ENCODE data around the gene ZBTB45.
A peak's percentile ranks its signal among the peaks of the same experiment; 100 is the strongest.

ZBTB45 gene

GRCh38 chr19:58538257-58539168 lies 18.9 kb upstream of the ZBTB45 start:
- no peak for DNase-seq (ENCODE audit: low spot score)

GRCh38 chr19:58536852-58537798 lies 17.5 kb upstream of the ZBTB45 start:
- no peak for DNase-seq (ENCODE audit: low spot score)

GRCh38 chr19:58535857-58536256 lies 16.2 kb upstream of the ZBTB45 start:
- no peak for DNase-seq (ENCODE audit: low spot score)

- DNase-seq (ENCODE audit: low spot score) = no peak
Observed at GRCh38 chr19:58531034-58531840, 11.6 kb upstream of the ZBTB45 start.

GRCh38 chr19:58529405-58529804 lies 9.8 kb upstream of the ZBTB45 start:
- DNase-seq (ENCODE audit: low spot score) = no peak

- no peak for DNase-seq (ENCODE audit: low spot score)
Observed at GRCh38 chr19:58522709-58523108, 3.1 kb upstream of the ZBTB45 start.

- no peak for DNase-seq (ENCODE audit: low spot score)
Observed at GRCh38 chr19:58521651-58522050, 2.0 kb upstream of the ZBTB45 start.

- no peak for DNase-seq (ENCODE audit: low spot score)
Observed at GRCh38 chr19:58520257-58520599, 618 bp upstream of the ZBTB45 start.

GRCh38 chr19:58519087-58519354 lies 589 bp downstream of the ZBTB45 start:
- no peak for DNase-seq (ENCODE audit: low spot score)

- no peak for DNase-seq (ENCODE audit: low spot score)
Observed at GRCh38 chr19:58518256-58519086, 1.1 kb downstream of the ZBTB45 start.

- DNase-seq (ENCODE audit: low spot score) = no peak
Observed at GRCh38 chr19:58516964-58517833, 2.4 kb downstream of the ZBTB45 start.

- DNase-seq (ENCODE audit: low spot score) = no peak
Observed at GRCh38 chr19:58516246-58516836, 3.3 kb downstream of the ZBTB45 start.

GRCh38 chr19:58515259-58515658 lies 4.4 kb downstream of the ZBTB45 start:
- no peak for DNase-seq (ENCODE audit: low spot score)

- DNase-seq (ENCODE audit: low spot score) = no peak
Observed at GRCh38 chr19:58514564-58515022, 5.0 kb downstream of the ZBTB45 start.

- DNase-seq (ENCODE audit: low spot score) = peak; percentile 88
Observed at GRCh38 chr19:58513694-58514563, 5.7 kb downstream of the ZBTB45 start.

GRCh38 chr19:58513213-58513693 lies 6.4 kb downstream of the ZBTB45 start:
- no peak for DNase-seq (ENCODE audit: low spot score)

- DNase-seq (ENCODE audit: low spot score) = no peak
Observed at GRCh38 chr19:58511353-58512208, 8.0 kb downstream of the ZBTB45 start, which contains the start of gene SLC27A5. SLC27A5 (minus strand) TSS chr19:58511992; CDS start chr19:58511955, 37 bp downstream.
